GM12892 (cell line): ENCODE measurements around the gene GSG1L.

ENCODE experiments used
- POLR2AphosphoS5 ChIP-seq: IDR thresholded peaks from 2 replicates; pipeline ENCODE4 v1.6.1; 2011; ENCODE audit warnings: low read depth, low read length, control low read depth
- TAF1 ChIP-seq: IDR thresholded peaks from 2 replicates; pipeline ENCODE4 v1.6.1; 2011; ENCODE audit warnings: low read depth, mild to moderate bottlenecking, control low read depth, low read length, borderline replicate concordance

GRCh38 chr16:28039493-28039892 lies 24.0 kb downstream of the GSG1L start:
- TF ChIP-seq POLR2AphosphoS5: no peak
- no peak for TF ChIP-seq TAF1
